ENCODE results near the gene LDLRAD4.

The LDLRAD4 gene

DNA sequence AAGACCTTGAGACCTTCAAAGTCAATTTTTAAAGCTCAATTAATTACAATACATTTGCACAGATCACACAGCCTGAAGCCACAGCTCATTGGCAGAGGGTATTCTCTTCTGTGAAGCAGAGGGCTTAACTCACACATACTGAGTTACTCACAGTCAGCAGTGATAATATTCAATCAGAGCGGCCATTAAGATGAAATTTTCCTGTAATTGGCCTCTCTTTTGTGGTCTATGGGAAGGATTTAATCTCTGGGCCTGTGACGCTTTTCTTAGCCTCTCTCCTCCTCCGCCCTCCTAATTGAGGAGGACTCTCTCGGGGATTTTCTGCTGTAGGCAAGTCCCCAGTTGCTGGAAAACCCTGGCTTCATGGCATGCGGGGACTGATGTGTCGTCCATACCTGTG is 12.3 kb upstream of the LDLRAD4 start:
- Histone ChIP-seq H3K4me2 (no peak overlapping the region), H3K27ac (no peak overlapping the region), H2AFZ (ENCODE audit: low read depth) (no peak overlapping the region), H3K36me3 (ENCODE audit: insufficient read depth) (no peaks in the 10 kb centered on the region), H4K20me1 (ENCODE audit: insufficient read depth) (no peaks in the 10 kb centered on the region), H3K27me3 (ENCODE audit: insufficient read depth, low read depth) (no peaks in the 10 kb centered on the region), H3K4me3 (IDR thresholded peaks at IDR 0.05; ENCODE audit: insufficient read depth, low read depth, low read length) (no peak overlapping the region), H3K4me1 (ENCODE audit: low read depth, poor library complexity, severe bottlenecking) (no peaks in the 10 kb centered on the region), H3K79me2 (ENCODE audit: insufficient read depth, low read depth) (no peaks in the 10 kb centered on the region), H3K9ac (no peak overlapping the region)
- TF ChIP-seq, protein P1, sequence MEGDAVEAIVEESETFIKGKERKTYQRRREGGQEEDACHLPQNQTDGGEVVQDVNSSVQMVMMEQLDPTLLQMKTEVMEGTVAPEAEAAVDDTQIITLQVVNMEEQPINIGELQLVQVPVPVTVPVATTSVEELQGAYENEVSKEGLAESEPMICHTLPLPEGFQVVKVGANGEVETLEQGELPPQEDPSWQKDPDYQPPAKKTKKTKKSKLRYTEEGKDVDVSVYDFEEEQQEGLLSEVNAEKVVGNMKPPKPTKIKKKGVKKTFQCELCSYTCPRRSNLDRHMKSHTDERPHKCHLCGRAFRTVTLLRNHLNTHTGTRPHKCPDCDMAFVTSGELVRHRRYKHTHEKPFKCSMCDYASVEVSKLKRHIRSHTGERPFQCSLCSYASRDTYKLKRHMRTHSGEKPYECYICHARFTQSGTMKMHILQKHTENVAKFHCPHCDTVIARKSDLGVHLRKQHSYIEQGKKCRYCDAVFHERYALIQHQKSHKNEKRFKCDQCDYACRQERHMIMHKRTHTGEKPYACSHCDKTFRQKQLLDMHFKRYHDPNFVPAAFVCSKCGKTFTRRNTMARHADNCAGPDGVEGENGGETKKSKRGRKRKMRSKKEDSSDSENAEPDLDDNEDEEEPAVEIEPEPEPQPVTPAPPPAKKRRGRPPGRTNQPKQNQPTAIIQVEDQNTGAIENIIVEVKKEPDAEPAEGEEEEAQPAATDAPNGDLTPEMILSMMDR (conservative IDR thresholded peaks at IDR 0.05; ENCODE audit: low read depth, low read length) = no peak

DNA sequence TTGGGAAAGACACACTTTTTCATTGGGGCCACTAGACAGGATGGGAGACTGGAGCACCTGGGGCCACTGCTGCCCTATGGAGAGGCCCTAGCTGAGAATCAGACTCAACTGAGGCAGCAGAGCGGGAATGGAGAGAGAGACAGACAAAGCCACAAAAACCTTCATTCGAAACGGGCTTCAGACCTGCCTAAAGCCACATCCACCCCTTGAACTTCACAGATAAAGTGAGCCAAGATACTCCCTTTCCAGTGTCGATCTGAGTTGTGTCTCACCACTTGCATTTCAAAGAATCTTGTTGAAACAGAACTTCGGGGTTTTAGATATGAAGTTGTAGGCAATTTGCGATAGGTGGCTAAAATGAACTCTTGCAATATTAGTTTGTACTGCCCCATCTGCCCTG is 11.3 kb upstream of the LDLRAD4 start:
- Histone ChIP-seq H3K4me1 (ENCODE audit: low read depth, poor library complexity, severe bottlenecking) (no peaks in the 10 kb centered on the region), H4K20me1 (ENCODE audit: insufficient read depth) (no peaks in the 10 kb centered on the region), H3K4me2 (no peak overlapping the region), H3K4me3 (IDR thresholded peaks at IDR 0.05; ENCODE audit: insufficient read depth, low read depth, low read length) (no peak overlapping the region), H3K9ac (no peak overlapping the region), H2AFZ (ENCODE audit: low read depth) (no peak overlapping the region), H3K27ac (no peak overlapping the region), H3K27me3 (ENCODE audit: insufficient read depth, low read depth) (no peaks in the 10 kb centered on the region), H3K79me2 (ENCODE audit: insufficient read depth, low read depth) (no peaks in the 10 kb centered on the region), H3K36me3 (ENCODE audit: insufficient read depth) (no peaks in the 10 kb centered on the region)
- TF ChIP-seq, protein P1 (conservative IDR thresholded peaks at IDR 0.05; ENCODE audit: low read depth, low read length) = no peak

DNA sequence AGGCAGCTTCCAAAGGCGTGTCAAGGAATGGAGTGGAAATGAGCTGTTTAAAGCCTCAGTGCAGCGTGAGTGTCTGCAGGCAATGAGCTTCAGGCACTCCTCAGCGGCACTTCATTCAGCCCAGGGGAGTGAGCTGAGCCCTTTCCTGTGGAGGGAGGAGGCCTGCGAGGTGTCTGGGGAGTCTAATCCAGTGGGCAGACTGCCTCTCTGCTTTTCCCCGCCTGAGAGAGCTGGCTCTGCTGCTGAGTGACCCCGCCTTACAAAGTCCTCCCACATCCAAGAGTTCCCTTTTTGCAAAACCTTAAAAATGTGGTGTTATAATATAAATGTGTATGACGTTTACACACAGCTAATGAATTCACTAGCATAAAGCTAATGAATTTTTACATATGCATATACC is 7.0 kb upstream of the LDLRAD4 start:
- Histone ChIP-seq H3K27ac (no peak overlapping the region), H3K4me2 (no peak overlapping the region), H3K4me3 (IDR thresholded peaks at IDR 0.05; ENCODE audit: insufficient read depth, low read depth, low read length) (no peak overlapping the region), H3K27me3 (ENCODE audit: insufficient read depth, low read depth) (no peaks in the 10 kb centered on the region; the same call in 1 of the 2 replicates), H3K36me3 (ENCODE audit: insufficient read depth) (no peaks in the 10 kb centered on the region), H3K9ac (no peak overlapping the region), H2AFZ (ENCODE audit: low read depth) (no peak overlapping the region), H3K4me1 (ENCODE audit: low read depth, poor library complexity, severe bottlenecking) (no peaks in the 10 kb centered on the region), H4K20me1 (ENCODE audit: insufficient read depth) (no peaks in the 10 kb centered on the region), H3K79me2 (ENCODE audit: insufficient read depth, low read depth) (no peaks in the 10 kb centered on the region)
- TF ChIP-seq, protein P1 (conservative IDR thresholded peaks at IDR 0.05; ENCODE audit: low read depth, low read length) = no peak

DNA sequence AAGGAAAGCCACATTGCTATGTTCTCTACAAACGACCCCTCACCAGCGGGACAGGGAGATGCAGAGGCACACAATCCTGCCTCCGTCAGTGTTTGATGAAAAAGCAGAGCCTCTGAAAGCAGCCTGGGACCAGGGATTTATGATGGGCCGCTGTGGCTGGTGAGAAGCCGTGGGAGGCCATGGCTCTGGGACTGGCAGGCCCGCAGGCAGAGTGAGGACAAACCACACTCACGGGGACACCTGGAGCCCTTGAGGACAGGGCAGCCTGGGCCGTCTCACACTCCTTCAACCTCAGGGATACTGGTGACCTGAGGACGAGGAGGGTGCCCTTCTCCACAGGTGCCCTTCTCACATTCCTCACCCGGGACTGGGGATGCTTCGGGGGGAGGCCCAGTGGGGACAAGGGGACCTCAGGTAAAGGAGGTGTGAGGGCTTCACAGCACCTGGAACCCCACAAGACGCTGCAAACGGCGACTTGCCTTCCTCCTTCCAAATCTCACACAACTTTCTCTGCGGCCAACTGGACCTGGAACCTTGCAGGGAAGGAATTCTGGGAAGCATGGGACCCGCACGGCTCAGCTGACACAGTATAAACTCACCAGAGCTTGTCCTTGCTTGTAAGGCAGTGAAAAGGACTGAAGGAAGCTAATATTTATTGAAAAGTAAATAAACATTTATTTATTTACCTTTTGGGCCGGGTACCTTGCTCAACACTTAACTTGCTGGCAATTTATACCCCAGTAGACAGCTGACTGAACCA is 5.3 kb upstream of the LDLRAD4 start:
- no peaks in the 10 kb centered on the region for H3K4me1 ChIP-seq (ENCODE audit: low read depth, poor library complexity, severe bottlenecking)

More for the DNA sequence above, 5.3 kb upstream of the LDLRAD4 start:
- no peaks in the 10 kb centered on the region for H4K20me1 ChIP-seq (ENCODE audit: insufficient read depth)
- H3K4me3 ChIP-seq (IDR thresholded peaks at IDR 0.05; ENCODE audit: insufficient read depth, low read depth, low read length) = no peak overlapping the region
- no peaks in the 10 kb centered on the region for H3K36me3 ChIP-seq (ENCODE audit: insufficient read depth)
- H2AFZ ChIP-seq (ENCODE audit: low read depth) = no peak overlapping the region
- TF ChIP-seq, protein P1 (conservative IDR thresholded peaks at IDR 0.05; ENCODE audit: low read depth, low read length) = no peak
- H3K4me2 ChIP-seq = no peak overlapping the region
- H3K27ac ChIP-seq = no peak overlapping the region
- no peaks in the 10 kb centered on the region for H3K79me2 ChIP-seq (ENCODE audit: insufficient read depth, low read depth)
- peaks cover 4% of the 10 kb centered on the region; the same call in 1 of the 2 replicates for H3K27me3 ChIP-seq (ENCODE audit: insufficient read depth, low read depth)
- no peak overlapping the region for H3K9ac ChIP-seq
